ENCODE results near the gene OPRD1. TPM values are rescaled to one million over a fixed set of nuclear protein-coding genes. Genes with fewer than 3 reads are reported as not detected.
"Not testable (repeated sequence)": the region's sequence is repeated elsewhere in the genome, so short reads cannot be mapped to it uniquely, and the experiment has no call there.

The OPRD1 gene
- total and polyA plus RNA-seq, 4 donors: 0.01 TPM; not detected in 3

GRCh38 chr1:28853093-28853742 lies 41.2 kb downstream of the OPRD1 start:
- 86% methylated on average over 3 of the region's 3 CpGs for WGBS
- Histone ChIP-seq H3K4me3 (ENCODE audit: low read depth in 1 of 3, low read length in 3 of 3) (no peak overlapping the region), H3K27me3 (ENCODE audit: control insufficient read depth in 4 of 4, insufficient read depth in 4 of 4, low read length in 3 of 4) (no peaks in the 10 kb centered on the region), H3K9me3 (ENCODE audit: control insufficient read depth in 4 of 4, low read length in 3 of 4) (no peaks in the 10 kb centered on the region), H3K9ac (ENCODE audit: low read depth in 1 of 2, low read length in 2 of 2) (no peak overlapping the region), H3K4me1 (ENCODE audit: control insufficient read depth in 4 of 4, insufficient read depth in 4 of 4, low read length in 3 of 4) (no peaks in the 10 kb centered on the region), H3K27ac (ENCODE audit: low read depth in 1 of 2, low read length in 2 of 2) (no peak overlapping the region), H3K36me3 (ENCODE audit: control insufficient read depth in 4 of 4, insufficient read depth in 3 of 4, low read depth in 1 of 4, low read length in 3 of 4) (no peaks in the 10 kb centered on the region)
- TF ChIP-seq CTCF (IDR thresholded peaks at IDR 0.05; ENCODE audit: low read depth, low read length, missing input control) (no peak), HNF4A (conservative IDR thresholded peaks at IDR 0.05) (no peak), RXRA (IDR thresholded peaks at IDR 0.05) (no peak), REST (IDR thresholded peaks at IDR 0.05) (no peak), SP1 (IDR thresholded peaks at IDR 0.05) (no peak), RAD21 (IDR thresholded peaks at IDR 0.05) (no peak), JUND (IDR thresholded peaks at IDR 0.05) (no peak), TAF1 (conservative IDR thresholded peaks at IDR 0.05) (no peak)
- DNase-seq (ENCODE audit: low spot score): no peak

GRCh38 chr1:28854406-28854805 lies 42.4 kb downstream of the OPRD1 start:
- H3K4me1 ChIP-seq (ENCODE audit: control insufficient read depth in 4 of 4, insufficient read depth in 4 of 4, low read length in 3 of 4); H3K27ac ChIP-seq (ENCODE audit: low read depth in 1 of 2, low read length in 2 of 2); H3K4me3 ChIP-seq (ENCODE audit: low read depth in 1 of 3, low read length in 3 of 3); H3K27me3 ChIP-seq (ENCODE audit: control insufficient read depth in 4 of 4, insufficient read depth in 4 of 4, low read length in 3 of 4); H3K36me3 ChIP-seq (ENCODE audit: control insufficient read depth in 4 of 4, insufficient read depth in 3 of 4, low read depth in 1 of 4, low read length in 3 of 4); H3K9me3 ChIP-seq (ENCODE audit: control insufficient read depth in 4 of 4, low read length in 3 of 4); DNase-seq (ENCODE audit: low spot score); H3K9ac ChIP-seq (ENCODE audit: low read depth in 1 of 2, low read length in 2 of 2): not testable (repeated sequence)
- WGBS: 86% methylated on average over 7 of the region's 7 CpGs

- no peak for DNase-seq (ENCODE audit: low spot score)
- H3K4me3 ChIP-seq (ENCODE audit: low read depth in 1 of 3, low read length in 3 of 3): no peak overlapping the region
- H3K9me3 ChIP-seq (ENCODE audit: control insufficient read depth in 4 of 4, low read length in 3 of 4): no peaks in the 10 kb centered on the region
- no peaks in the 10 kb centered on the region for H3K4me1 ChIP-seq (ENCODE audit: control insufficient read depth in 4 of 4, insufficient read depth in 4 of 4, low read length in 3 of 4)
- H3K9ac ChIP-seq (ENCODE audit: low read depth in 1 of 2, low read length in 2 of 2): no peak overlapping the region
- H3K27ac ChIP-seq (ENCODE audit: low read depth in 1 of 2, low read length in 2 of 2): no peak overlapping the region
- H3K27me3 ChIP-seq (ENCODE audit: control insufficient read depth in 4 of 4, insufficient read depth in 4 of 4, low read length in 3 of 4): no peaks in the 10 kb centered on the region
- 77% methylated on average over 8 of the region's 8 CpGs for WGBS
- no peaks in the 10 kb centered on the region for H3K36me3 ChIP-seq (ENCODE audit: control insufficient read depth in 4 of 4, insufficient read depth in 3 of 4, low read depth in 1 of 4, low read length in 3 of 4)
- TF ChIP-seq GABPA (IDR thresholded peaks at IDR 0.05 in 1 of 2, conservative IDR thresholded peaks at IDR 0.05 in 1 of 2): no peak
- TF ChIP-seq HNF4A (conservative IDR thresholded peaks at IDR 0.05): no peak
- TF ChIP-seq ZBTB33 (IDR thresholded peaks at IDR 0.05): no peak
- no peak for TF ChIP-seq JUND (IDR thresholded peaks at IDR 0.05)
- TF ChIP-seq REST (IDR thresholded peaks at IDR 0.05): no peak
- TF ChIP-seq CTCF (IDR thresholded peaks at IDR 0.05; ENCODE audit: low read depth, low read length, missing input control): no peak
- no peak for TF ChIP-seq ATF3 (IDR thresholded peaks at IDR 0.05)
Observed at GRCh38 chr1:28855046-28855445, 43.1 kb downstream of the OPRD1 start.
